OCI-LY3 (cell line): ENCODE measurements around the gene CST7.

Experiments used
- EZH2phosphoT487 ChIP-seq: fragments of 200-600 bp; shearing (Covaris generic); IDR thresholded peaks from 2 replicates; pipeline ENCODE4 v1.6.1; 2018; ENCODE audit warnings: antibody characterized with exemption, mixed run types, low read depth
- TF ChIP-seq, protein P1 (sequence below): fragments of 200-600, 300-600 bp; sonication (generic); IDR thresholded peaks from 2 replicates; pipeline ENCODE4 v1.5.1; 2014; ENCODE audit warnings: antibody characterized with exemption, low read length, low read depth

DNA sequence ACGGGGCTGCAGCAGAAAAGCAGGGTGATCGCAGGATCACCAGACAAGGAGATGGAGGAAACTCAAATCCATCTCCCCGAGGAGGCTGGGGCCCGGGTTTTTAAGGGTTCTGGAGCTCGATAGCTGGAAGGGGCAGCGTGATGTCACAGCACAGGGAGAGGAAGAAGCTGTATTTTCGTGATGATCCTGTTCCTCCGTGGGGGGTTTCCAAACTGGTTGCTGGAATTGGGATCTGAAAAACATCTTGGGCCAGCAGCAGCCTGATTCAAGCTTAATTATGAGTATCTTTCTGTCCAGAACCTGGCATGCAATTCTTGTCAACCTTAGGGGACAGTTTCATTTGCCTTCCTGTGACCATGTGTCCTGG is 4.1 kb downstream of the CST7 start:
- TF ChIP-seq, protein P1, sequence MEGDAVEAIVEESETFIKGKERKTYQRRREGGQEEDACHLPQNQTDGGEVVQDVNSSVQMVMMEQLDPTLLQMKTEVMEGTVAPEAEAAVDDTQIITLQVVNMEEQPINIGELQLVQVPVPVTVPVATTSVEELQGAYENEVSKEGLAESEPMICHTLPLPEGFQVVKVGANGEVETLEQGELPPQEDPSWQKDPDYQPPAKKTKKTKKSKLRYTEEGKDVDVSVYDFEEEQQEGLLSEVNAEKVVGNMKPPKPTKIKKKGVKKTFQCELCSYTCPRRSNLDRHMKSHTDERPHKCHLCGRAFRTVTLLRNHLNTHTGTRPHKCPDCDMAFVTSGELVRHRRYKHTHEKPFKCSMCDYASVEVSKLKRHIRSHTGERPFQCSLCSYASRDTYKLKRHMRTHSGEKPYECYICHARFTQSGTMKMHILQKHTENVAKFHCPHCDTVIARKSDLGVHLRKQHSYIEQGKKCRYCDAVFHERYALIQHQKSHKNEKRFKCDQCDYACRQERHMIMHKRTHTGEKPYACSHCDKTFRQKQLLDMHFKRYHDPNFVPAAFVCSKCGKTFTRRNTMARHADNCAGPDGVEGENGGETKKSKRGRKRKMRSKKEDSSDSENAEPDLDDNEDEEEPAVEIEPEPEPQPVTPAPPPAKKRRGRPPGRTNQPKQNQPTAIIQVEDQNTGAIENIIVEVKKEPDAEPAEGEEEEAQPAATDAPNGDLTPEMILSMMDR: no peak
- TF ChIP-seq EZH2phosphoT487: no peak
